HG03095 (cell line): ENCODE data around the gene MYO1E.
A peak's percentile ranks its signal among the peaks of the same experiment; 100 is the strongest.
"Not testable (repeated sequence)": the region's sequence is repeated elsewhere in the genome, so short reads cannot be mapped to it uniquely, and the experiment has no call there.

ENCODE experiments used
- ATAC-seq: cut with Tn5 transposase; IDR thresholded peaks from one replicate; pipeline ENCODE4 v1.9.1; 2021; ENCODE audit warnings: moderate library complexity; ENCODE audit not compliant: unreplicated experiment

The MYO1E gene

GRCh38 chr15:59148153-59148833, 224.4 kb downstream of the MYO1E start:
- no peak for ATAC-seq

DNA sequence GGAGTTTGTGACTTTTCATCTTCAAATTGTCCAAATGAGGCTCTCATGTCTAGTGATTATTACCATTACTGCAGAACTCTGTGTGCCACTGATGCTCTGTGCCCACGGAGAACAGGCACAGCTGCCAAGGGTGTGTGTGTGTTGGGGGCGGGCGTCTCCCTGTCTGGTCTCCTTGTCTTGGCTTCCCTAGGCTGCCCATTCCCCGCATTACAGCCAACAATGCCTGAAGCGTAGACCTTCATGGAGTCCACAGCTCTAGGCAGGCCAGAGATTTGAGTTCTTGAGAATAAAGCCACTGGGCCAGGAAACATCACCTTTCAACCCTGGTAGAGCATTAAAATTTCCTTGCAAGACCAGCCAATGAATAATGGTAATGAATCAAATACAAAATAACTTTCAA, 225.0 kb downstream of the MYO1E start:
- no peak for ATAC-seq

GRCh38 chr15:59144594-59144993, 228.1 kb downstream of the MYO1E start:
- not testable (repeated sequence) for ATAC-seq

DNA sequence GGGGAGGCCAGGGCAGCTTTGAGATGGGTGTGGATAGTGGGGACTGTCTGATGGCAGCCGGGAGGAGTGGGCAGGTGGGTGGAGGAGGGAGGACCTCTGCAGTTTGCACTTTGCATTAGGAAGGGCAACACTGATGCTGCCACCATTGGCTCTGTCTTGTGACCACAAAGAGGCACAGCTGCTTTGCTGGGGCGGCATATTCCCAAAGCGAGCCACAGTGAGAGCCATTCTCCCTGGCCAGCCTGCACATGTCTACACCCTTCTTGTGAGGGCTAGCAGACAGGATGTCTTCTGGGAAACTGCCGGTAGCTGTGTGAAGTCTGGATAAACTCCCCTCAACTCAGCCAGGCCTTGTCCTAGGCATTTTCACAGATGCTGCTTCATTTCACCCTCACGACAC, 229.4 kb downstream of the MYO1E start:
- no peak for ATAC-seq

GRCh38 chr15:59140422-59141226, 232.0 kb downstream of the MYO1E start:
- ATAC-seq = no peak

- no peak for ATAC-seq
These were observed 234.4 kb downstream of the MYO1E start for GRCh38 chr15:59138243-59138642.

DNA sequence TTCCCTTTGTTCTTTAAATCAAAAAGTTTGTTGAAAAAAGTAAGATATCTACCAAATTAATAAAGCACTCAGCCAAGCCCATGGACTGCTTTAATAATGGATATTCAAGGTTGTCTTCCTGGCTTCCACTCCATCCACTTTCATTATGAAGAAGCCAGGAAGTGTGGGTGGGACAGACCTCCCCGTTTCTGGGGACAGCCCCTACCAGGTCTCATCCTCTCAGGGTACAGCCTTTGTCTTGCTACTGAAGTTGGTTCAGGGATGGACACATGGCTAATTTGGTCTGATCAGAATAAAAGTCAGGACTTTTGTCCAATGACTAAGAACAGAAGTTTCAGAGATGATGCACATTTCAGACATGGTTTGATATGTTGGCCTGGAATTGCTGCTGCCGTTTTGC, 235.1 kb downstream of the MYO1E start:
- no peak for ATAC-seq

GRCh38 chr15:59133929-59134427, 238.7 kb downstream of the MYO1E start:
- ATAC-seq = no peak

DNA sequence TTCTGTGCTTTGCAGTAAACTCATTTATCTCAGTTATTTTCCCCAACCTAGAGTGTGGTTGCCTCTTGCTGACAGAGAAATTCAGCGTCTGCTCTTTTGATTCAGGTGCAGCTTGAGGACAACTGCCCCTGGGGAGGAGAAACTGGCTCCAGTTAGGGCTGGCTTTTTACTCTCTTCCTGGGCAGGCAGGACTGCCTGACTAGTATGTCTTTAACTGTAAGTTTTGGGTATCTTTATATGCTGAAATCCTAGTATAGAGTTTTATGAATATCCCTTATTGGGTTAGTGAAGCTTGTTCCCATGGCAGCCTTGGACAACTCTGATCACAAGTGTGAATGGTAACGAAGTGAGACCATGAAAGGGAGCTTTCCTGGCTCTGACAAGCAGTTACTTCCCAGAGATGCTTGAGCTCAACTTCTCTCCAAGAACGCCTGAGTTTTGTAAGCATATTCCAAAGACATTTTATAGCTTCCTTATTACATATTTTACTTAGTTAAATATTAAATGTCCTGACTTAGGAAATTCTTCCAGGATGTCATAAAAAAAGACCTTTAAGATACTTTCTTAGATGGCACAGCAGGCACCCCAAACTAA, 240.6 kb downstream of the MYO1E start:
- no peak for ATAC-seq

DNA sequence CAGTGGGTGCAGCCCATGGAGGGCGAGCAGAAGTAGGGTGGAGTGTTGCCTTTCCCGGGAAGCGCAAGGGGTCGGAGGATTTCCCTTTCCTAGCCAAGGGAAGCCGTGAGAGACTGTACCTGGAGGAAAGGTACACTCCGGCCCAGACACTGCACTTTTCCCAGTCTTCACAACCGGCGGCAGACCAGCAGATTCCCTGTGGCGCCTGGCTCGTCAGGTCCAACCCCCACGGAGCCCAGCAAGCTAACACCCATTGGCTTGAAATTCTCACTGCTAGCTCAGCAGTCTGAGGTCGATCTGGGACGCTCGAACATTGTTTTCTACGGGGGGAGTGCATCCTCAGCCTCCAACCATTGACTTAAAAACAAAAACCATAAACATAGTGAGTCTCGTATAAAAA, 241.2 kb downstream of the MYO1E start:
- ATAC-seq = no peak

- ATAC-seq = not testable (repeated sequence)
These were observed 245.4 kb downstream of the MYO1E start for GRCh38 chr15:59127255-59127654.

- not testable (repeated sequence) for ATAC-seq
These were observed 247.0 kb downstream of the MYO1E start for GRCh38 chr15:59125683-59126082.

DNA sequence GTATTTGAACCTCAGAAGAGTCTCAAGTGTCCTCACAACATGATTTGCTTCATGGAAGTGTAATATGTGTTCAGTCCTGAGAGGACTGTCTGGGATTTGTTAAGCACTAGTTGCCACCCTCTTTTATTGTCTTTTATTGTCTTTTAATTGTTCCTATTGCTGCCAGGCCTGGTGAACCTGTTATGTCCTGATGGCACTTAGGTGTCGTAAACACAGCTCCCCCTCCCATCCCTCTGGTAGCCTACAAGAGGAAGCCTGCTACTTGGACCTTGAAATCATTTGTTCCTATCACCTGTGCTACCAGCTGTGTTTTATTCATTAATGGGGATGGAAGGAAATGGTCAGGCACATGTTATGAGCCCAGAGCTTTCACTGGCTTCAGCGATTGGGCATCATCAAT, 248.4 kb downstream of the MYO1E start:
- no peak for ATAC-seq

- ATAC-seq = no peak
These were observed 251.7 kb downstream of the MYO1E start for GRCh38 chr15:59120937-59121336.

- no peak for ATAC-seq
These were observed 253.0 kb downstream of the MYO1E start for GRCh38 chr15:59119625-59120024.

- ATAC-seq = no peak
These were observed 255.9 kb downstream of the MYO1E start for GRCh38 chr15:59116771-59117170.

DNA sequence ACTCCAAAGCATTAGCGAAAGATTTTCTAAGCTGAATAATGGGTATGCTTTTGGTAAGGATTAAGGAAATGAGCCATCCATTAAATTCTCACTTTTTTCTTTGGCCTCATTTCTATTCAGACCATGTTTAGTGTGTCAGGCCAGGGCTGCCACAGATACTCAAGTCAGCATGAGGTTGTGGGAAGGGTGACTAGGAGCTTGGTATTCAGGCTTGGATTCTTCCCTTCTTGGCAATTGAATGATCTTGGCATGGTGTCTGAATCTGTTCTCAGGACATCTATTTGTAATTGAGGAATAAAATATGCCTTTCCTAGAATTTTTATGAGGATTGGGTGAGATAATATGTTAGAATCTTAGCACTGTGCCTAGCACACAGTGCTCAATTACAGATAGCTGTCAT, 256.5 kb downstream of the MYO1E start:
- ATAC-seq = no peak

DNA sequence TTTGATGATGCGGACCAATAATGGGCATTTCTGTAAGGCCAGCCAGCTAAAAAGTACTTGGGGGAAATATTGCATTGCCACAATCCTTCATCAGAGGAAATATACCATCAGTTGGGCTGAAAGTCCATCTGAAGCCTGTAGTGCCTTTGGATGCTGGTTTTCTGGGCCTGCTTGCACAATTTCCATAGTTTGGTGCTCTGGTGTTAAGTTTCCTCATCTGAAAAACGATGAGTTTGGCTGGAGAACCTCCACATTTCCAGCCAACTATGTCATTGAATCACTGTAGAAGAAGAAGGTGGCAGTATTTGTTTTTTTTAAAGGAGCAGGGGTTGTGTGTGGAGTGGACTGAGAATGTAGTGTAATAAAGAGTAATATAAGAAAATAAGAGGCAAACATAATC, 257.6 kb downstream of the MYO1E start:
- ATAC-seq = no peak

- ATAC-seq = no peak
These were observed 261.4 kb downstream of the MYO1E start for GRCh38 chr15:59111251-59111650.

DNA sequence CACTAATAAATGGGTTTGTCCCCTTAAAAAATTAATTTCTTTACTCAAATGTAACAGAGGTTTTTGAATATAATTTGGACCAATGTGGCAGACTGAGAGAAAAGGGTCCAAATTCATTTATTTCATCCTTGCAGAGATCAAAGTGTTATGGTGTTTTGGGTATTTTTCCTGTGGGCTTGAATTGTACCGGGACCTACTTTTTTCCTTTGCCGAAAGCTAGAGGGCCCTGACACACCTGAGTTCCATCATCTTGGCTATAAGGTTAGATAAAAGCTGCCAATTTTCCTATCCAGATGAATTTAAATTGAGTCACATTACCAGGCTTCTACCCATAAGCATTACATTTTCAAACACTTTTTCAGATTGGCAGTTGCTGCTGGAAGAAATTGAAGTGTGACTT, 266.8 kb downstream of the MYO1E start:
- no peak for ATAC-seq

- ATAC-seq = peak; percentile 97
These were observed 267.5 kb downstream of the MYO1E start, which contains the start of gene CCNB2 for GRCh38 chr15:59104912-59105732. CCNB2 (plus strand) TSS chr15:59105146; CDS start chr15:59105269, 123 bp downstream.
